Stimulated activated CD8-positive, alpha-beta memory T cell treated with anti-CD3 and anti-CD28 coated beads, Interleukin-7, amount 100 ng/mL, for 24 hours (primary cell): ENCODE data around the gene NPIPB2.
"Not testable (repeated sequence)": the region's sequence is repeated elsewhere in the genome, so short reads cannot be mapped to it uniquely, and the experiment has no call there.

Experiments
- DNase-seq: peaks from one replicate; pipeline ENCODE4 v3.0.0-alpha.2; 2020; ENCODE audit warnings: low read depth

The NPIPB2 gene

GRCh38 chr16:11941945-11942344 is at the start of gene NPIPB2:
NPIPB2 (minus strand) TSS chr16:11942045; CDS start chr16:11942045, 0 bp downstream.
- DNase-seq: not testable (repeated sequence)

- no peak for DNase-seq
Measured at GRCh38 chr16:11990702-11991390, 49.0 kb upstream of the NPIPB2 start.

GRCh38 chr16:11988258-11988978 is 46.6 kb upstream of the NPIPB2 start:
- DNase-seq: no peak

- no peak for DNase-seq
Measured at GRCh38 chr16:11986521-11987057, 44.7 kb upstream of the NPIPB2 start.

GRCh38 chr16:11985250-11985649 is 43.4 kb upstream of the NPIPB2 start:
- no peak for DNase-seq

- DNase-seq: no peak
Measured at GRCh38 chr16:11980136-11980844, 38.4 kb upstream of the NPIPB2 start.

DNA sequence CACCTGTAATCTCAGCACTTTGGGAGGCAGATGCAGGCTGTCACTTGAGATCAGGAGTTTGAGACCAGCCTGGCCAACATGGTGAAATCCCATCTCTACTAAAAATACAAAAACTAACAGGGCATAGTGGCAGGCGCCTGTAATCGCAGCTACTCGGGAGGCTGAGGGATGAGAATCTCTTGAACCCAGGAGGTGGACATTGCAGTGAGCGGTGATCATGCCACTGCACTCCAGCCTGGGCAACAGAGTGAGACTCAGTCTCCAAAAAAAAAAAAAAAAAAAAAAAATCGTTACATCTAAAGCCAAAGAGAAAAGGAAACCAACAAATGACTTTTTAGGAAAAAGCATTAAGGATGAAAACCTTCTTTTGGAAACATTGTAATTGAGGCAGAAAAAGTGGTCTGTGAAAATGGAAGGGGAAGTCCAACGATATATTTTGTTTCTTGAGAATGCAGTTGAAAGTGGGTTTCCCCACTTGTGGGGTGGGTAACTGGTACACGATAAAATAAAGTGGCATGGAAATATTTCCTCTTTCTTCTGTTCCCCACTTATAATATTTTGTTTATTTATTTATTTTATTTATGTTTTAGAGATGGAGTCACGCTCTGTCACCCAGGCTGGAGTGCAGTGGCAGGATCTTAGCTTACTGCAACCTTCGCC is 37.3 kb upstream of the NPIPB2 start:
- no peak for DNase-seq

- no peak for DNase-seq
Measured at GRCh38 chr16:11978080-11978479, 36.2 kb upstream of the NPIPB2 start.

DNA sequence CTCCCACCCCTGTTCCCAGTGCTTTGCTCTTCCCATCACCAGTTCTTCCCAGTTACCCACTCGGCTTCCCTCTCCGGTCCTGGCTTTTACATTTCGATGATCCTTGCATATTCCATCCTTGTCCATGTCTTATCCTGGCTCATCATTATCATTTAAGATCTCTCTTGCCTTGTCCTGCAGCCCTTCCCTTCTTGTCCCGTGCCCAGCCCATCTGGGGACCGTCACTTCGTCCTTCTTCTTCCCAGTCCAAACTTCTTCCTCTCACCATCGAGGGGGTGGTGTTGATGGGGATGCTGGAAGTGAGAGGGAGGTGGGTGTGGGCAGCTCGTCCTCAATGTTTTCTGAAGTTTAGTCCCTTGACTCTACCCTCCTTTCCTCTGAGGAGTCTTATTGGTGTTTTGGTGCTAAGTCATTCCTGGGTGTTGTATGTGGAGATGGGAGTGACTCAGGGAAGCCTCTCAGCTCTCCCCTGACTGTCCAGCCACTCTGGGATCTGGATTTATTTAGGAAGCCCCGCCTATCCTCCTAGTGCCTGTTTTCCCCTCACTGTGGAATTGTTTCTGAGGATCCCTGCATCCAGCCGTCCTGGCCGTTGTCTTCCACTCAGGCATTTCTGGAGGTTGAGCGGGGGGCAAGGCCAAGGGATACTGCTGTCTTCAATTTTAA is 35.7 kb upstream of the NPIPB2 start:
- DNase-seq: no peak

GRCh38 chr16:11976850-11977375 is 35.1 kb upstream of the NPIPB2 start:
- DNase-seq: no peak

DNA sequence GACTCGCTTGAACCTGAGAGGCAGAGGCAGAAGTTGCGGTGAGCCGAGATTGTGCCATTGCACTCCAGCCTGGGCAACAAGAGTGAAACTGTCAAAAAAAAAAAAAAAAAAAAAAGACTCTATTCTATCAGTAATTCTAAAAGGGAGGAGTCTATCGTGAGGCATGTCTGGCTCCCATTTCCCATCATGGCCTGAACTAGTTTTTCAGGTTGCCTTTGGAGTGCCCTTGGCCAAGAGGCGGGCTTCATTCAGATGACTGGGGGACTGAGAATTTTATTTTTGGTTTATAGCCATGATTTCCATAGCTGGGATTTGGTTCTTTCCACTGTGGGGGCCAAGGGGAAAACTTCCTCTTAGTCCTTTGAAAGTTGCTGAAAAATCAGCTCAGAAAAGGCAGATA is 31.2 kb upstream of the NPIPB2 start:
- DNase-seq: no peak

- DNase-seq: no peak
Measured at GRCh38 chr16:11972128-11972527, 30.3 kb upstream of the NPIPB2 start.

- DNase-seq: not testable (repeated sequence)
Measured at GRCh38 chr16:11970292-11970691, 28.4 kb upstream of the NPIPB2 start.

DNA sequence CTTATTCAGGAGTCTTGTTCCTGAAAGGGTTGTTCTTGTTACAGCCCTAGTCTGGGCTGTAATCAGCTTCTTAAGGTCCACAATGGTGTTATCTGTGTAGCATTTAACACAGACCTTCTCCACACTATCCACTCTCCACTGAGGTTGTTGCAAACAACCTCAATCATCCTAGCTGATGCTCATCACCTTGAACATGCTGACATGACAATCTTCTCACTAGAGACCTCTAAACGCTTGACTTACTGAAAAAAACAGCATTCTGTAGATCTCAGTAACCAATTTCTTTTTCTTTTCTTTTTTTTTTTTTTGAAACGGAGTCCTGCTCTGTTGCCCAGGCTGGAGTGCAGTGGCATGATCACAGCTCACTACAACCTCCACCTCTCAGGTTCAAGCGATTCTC is 26.7 kb upstream of the NPIPB2 start:
- DNase-seq: no peak

DNA sequence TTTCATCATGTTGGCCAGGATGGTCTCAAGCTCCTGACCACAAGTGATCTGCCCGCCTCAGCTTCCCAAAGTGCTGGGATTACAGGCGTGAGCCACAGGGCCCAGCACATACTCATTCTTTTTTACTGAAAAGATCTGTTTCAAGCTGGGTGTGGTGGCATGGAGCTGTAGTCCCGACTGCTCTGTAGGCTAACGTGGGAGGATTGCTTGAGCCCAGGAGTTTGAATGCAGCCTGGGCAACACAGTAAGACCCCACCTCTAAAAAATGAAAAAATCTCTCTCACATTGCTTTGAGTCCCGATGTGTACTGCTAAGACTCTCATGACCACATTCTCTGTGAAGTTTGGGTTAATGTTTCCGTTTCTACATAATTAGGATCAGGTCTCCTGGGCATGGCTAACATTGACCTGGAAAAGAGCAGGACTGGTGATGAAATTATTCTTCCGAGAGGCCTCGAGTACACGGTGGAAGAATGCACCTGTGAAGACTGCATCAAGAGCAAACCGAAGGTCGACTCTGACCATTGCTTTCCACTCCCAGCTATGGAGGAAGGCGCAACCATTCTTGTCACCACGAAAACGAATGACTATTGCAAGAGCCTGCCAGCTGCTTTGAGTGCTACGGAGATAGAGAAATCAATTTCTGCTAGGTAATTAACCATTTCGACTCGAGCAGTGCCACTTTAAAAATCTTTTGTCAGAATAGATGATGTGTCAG is 25.5 kb upstream of the NPIPB2 start:
- no peak for DNase-seq

DNA sequence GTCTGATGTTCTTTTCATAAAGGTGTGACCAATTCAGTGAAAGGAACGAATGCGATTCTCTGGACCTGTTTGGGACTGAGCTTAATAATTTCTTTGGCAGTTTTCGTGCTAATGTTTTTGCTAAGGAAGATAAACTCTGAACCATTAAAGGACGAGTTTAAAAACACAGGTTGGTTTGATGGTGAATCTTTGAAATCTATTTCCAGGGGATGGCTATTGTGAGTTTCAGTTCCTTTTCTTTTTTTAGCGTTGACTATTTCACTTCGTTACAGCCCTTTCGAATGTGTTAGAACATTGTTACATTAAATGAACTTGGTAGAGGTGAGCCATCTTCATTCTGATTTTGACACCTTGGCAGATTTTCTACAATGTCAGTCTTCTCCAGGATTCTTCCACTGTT is 24.3 kb upstream of the NPIPB2 start:
- no peak for DNase-seq

- DNase-seq: no peak
Measured at GRCh38 chr16:11964761-11965551, 23.1 kb upstream of the NPIPB2 start, which contains the start of gene TNFRSF17. TNFRSF17 (plus strand) TSS chr16:11965210; CDS start chr16:11965325, 115 bp downstream.

DNA sequence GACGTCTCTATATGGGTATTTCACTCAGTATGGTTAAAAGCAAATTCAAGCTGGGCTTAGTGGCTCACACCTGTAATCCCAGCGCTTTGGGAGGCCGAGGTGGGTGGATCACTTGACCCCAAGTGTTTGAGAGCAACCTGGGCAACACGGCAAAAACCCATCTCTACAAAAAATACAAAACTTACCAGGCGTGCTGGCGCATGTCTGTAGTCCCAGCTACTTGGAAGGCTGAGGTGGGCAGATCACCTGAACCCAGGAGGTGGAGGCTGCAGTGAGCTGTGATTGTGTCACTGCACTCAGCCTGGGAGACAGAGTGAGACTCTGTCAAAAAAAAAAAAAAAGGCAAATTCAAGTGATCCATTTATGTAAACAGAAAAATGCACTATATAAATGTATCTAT is 21.9 kb upstream of the NPIPB2 start:
- no peak for DNase-seq

DNA sequence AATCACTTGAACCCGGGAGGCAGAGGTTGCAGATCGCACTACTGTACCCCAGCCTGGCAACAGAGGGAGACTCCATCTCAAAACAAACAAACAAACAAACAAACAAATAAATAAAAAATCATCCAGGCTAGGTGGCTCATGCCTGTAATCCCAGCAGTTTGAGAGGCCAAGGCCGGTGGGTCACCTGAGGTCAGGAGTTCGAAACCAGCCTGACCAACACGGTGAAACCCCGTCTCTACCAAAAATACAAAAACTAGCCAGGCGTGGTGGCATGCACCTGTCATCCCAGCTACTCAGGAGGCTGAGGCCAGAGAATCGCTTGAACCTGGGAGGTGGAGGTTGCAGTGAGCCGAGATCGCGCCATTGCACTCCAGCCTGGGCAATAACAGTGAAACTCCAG is 21.1 kb upstream of the NPIPB2 start:
- not testable (repeated sequence) for DNase-seq

- not testable (repeated sequence) for DNase-seq
Measured at GRCh38 chr16:11962457-11962856, 20.6 kb upstream of the NPIPB2 start.
